Measurements from ENCODE around the gene DNAI1.

DNAI1 gene

DNA sequence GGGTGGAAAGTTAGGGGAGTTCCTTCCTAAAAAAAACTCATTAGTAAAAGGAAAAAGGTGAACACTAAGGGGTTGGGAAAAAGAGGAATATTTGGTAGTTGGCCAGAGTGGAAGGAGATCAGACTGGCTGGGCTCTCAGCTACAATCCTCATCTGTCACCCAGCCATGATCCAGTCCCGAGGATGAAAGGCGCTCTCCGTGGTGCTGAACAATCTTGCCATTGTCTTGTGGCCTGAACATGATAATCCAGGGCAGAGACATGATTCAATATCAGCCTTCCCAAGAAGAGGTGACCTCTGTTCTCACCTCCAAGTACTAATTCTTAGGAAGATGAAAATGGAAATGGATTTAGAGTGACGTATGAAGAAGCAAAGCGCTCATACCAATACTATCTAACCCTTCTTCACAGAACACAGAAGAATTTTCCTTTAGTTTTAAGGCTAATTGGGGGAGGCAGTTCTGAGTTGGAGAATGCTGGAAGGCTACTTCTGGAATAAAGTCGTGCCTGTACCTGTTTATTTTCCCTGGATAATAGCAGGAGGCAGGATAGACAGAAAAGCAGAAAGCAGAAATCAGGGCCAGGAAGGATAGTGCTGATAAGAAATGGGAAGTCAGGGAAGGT lies 45.3 kb upstream of the DNAI1 start:
- TF ChIP-seq SPI1 (IDR thresholded peaks at IDR 0.05; ENCODE audit: borderline replicate concordance, low read depth) (no peak), POLR2AphosphoS5 (IDR thresholded peaks at IDR 0.05; ENCODE audit: low read depth) (no peak)
- TF ChIP-seq, protein P1, sequence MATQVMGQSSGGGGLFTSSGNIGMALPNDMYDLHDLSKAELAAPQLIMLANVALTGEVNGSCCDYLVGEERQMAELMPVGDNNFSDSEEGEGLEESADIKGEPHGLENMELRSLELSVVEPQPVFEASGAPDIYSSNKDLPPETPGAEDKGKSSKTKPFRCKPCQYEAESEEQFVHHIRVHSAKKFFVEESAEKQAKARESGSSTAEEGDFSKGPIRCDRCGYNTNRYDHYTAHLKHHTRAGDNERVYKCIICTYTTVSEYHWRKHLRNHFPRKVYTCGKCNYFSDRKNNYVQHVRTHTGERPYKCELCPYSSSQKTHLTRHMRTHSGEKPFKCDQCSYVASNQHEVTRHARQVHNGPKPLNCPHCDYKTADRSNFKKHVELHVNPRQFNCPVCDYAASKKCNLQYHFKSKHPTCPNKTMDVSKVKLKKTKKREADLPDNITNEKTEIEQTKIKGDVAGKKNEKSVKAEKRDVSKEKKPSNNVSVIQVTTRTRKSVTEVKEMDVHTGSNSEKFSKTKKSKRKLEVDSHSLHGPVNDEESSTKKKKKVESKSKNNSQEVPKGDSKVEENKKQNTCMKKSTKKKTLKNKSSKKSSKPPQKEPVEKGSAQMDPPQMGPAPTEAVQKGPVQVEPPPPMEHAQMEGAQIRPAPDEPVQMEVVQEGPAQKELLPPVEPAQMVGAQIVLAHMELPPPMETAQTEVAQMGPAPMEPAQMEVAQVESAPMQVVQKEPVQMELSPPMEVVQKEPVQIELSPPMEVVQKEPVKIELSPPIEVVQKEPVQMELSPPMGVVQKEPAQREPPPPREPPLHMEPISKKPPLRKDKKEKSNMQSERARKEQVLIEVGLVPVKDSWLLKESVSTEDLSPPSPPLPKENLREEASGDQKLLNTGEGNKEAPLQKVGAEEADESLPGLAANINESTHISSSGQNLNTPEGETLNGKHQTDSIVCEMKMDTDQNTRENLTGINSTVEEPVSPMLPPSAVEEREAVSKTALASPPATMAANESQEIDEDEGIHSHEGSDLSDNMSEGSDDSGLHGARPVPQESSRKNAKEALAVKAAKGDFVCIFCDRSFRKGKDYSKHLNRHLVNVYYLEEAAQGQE (IDR thresholded peaks at IDR 0.05; ENCODE audit: insufficient replicate concordance, low read depth), result peak; percentile 97
- TF ChIP-seq, protein P2, sequence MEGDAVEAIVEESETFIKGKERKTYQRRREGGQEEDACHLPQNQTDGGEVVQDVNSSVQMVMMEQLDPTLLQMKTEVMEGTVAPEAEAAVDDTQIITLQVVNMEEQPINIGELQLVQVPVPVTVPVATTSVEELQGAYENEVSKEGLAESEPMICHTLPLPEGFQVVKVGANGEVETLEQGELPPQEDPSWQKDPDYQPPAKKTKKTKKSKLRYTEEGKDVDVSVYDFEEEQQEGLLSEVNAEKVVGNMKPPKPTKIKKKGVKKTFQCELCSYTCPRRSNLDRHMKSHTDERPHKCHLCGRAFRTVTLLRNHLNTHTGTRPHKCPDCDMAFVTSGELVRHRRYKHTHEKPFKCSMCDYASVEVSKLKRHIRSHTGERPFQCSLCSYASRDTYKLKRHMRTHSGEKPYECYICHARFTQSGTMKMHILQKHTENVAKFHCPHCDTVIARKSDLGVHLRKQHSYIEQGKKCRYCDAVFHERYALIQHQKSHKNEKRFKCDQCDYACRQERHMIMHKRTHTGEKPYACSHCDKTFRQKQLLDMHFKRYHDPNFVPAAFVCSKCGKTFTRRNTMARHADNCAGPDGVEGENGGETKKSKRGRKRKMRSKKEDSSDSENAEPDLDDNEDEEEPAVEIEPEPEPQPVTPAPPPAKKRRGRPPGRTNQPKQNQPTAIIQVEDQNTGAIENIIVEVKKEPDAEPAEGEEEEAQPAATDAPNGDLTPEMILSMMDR (IDR thresholded peaks at IDR 0.05; ENCODE audit: insufficient read depth, low read length), result no peak
- DNase-seq (ENCODE audit: low read depth in 1 of 2, low spot score in 1 of 2), result no peak
- no peak overlapping the region for H3K27ac ChIP-seq (replicated peaks)
- H3K27me3 ChIP-seq (ENCODE audit: insufficient read depth, poor library complexity, severe bottlenecking), result no peaks in the 10 kb centered on the region
- no peak overlapping the region for H3K4me3 ChIP-seq (replicated peaks; ENCODE audit: insufficient read depth, low read length)

DNA sequence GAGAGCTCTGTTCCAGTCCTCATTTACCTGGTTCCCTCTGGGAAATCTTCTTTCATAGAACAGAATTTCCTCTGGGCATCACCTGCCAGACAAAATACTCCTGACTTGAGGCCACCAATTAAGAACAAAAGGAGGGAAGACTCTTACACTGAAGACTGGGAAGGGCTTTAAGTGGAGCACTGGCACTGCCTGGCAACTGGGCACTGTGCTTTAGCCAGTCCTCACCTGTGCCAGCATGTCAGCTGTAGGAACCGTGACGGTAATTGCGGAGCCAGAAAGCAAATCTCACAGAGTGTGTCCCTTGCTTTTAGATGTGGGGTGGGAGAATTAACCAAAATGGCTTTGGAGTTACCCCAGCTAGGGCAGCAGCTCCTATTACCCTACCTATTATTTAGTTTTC lies 40.9 kb upstream of the DNAI1 start:
- Histone ChIP-seq H3K27me3 (ENCODE audit: insufficient read depth, poor library complexity, severe bottlenecking) (no peaks in the 10 kb centered on the region), H3K27ac (replicated peaks) (no peak overlapping the region), H3K4me3 (replicated peaks; ENCODE audit: insufficient read depth, low read length) (no peak overlapping the region)
- DNase-seq (ENCODE audit: low read depth in 1 of 2, low spot score in 1 of 2), result no peak
- TF ChIP-seq, protein P2 (IDR thresholded peaks at IDR 0.05; ENCODE audit: insufficient read depth, low read length), result no peak
- TF ChIP-seq POLR2AphosphoS5 (IDR thresholded peaks at IDR 0.05; ENCODE audit: low read depth) (no peak), SPI1 (IDR thresholded peaks at IDR 0.05; ENCODE audit: borderline replicate concordance, low read depth) (no peak), GABPA (IDR thresholded peaks at IDR 0.05; ENCODE audit: low read depth) (no peak)
- TF ChIP-seq, protein P1 (IDR thresholded peaks at IDR 0.05; ENCODE audit: insufficient replicate concordance, low read depth), result no peak

DNA sequence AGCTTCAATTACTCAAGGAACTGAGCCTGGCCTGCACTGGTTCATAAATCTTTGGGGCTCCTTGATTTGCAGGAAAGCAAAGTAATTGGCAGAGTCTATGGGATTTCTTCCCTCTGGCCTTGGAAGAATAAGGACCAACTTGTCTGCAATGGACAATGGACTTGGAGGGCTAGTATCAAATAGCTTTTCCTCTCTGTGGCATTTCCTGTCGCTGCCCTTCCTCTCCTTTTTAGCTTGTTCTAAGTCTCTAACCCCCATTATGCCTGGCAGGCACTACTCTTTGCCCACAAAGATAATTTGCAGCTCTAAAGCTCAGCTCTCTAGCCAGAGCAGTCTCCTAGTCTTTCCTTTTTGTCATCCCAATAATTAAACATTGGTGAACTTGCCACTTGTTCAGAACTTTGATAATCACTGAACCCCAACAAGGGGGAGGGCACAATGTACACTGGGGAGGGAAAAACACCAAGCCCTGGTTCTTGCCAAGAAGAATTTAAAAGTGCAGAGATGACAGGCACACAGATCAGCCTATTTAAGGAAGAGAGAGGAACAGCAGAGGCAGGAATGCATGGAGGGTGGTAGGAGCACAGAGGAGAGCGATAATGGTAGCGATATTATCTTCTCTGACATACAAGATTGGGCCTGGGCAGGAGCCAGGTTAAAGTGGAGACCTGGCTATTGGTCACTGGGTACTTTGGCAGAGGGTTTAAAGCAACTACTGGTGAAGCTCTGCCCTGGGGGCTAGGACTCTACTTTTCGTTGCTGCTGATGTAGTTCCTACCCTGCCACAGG lies 38.7 kb upstream of the DNAI1 start:
- no peak for TF ChIP-seq SPI1 (IDR thresholded peaks at IDR 0.05; ENCODE audit: borderline replicate concordance, low read depth)
- TF ChIP-seq, protein P1 (IDR thresholded peaks at IDR 0.05; ENCODE audit: insufficient replicate concordance, low read depth), result no peak
- TF ChIP-seq GABPA (IDR thresholded peaks at IDR 0.05; ENCODE audit: low read depth), result no peak
- no peak for TF ChIP-seq POLR2AphosphoS5 (IDR thresholded peaks at IDR 0.05; ENCODE audit: low read depth)
- TF ChIP-seq, protein P2 (IDR thresholded peaks at IDR 0.05; ENCODE audit: insufficient read depth, low read length), result no peak
- no peak for DNase-seq (ENCODE audit: low read depth in 1 of 2, low spot score in 1 of 2)
- no peak overlapping the region for H3K4me3 ChIP-seq (replicated peaks; ENCODE audit: insufficient read depth, low read length)
- H3K27ac ChIP-seq (replicated peaks), result no peak overlapping the region
- no peaks in the 10 kb centered on the region for H3K27me3 ChIP-seq (ENCODE audit: insufficient read depth, poor library complexity, severe bottlenecking)
